Stimulated activated CD4-positive, alpha-beta T cell treated with anti-CD3 and anti-CD28 coated beads, TNF-alpha, amount 100 ng/mL, for 4 hours (primary cell): ENCODE data around the gene SIRPB2.

ENCODE experiments used
- DNase-seq, 3 experiments: peaks; one replicate each; pipeline ENCODE4 v3.0.0-alpha.2; 2020; ENCODE audit warnings: low read depth in 3 of 3

The SIRPB2 gene

GRCh38 chr20:1491281-1491840 is at the start of gene SIRPB2:
SIRPB2 (minus strand) TSS chr20:1491420; CDS start chr20:1491359, 61 bp downstream.
- DNase-seq = no peak

- no peak for DNase-seq
Observed at GRCh38 chr20:1539816-1540419, 48.7 kb upstream of the SIRPB2 start.

DNA sequence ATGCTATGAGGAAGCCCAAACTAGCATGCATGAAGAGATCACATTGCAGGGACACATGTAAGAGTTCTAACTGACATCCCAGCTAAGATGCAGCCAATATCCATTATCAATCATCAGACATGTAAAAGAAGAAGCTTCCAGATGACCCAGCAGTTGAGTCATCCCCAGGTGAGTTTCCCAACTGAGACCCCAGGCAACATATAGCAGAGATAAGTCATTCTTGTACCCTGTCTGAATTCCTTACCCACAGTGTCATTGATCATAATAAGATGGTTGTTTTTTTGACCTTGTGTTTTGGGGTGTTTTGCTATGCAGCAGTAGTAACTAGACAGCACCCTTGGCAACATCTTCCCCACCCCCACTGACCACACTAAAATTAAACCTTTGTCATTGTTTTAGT is 47.4 kb upstream of the SIRPB2 start:
- no peak for DNase-seq

- DNase-seq = no peak
Observed at GRCh38 chr20:1537731-1538058, 46.5 kb upstream of the SIRPB2 start.

GRCh38 chr20:1536893-1537730 is 45.9 kb upstream of the SIRPB2 start:
- no peak for DNase-seq

DNA sequence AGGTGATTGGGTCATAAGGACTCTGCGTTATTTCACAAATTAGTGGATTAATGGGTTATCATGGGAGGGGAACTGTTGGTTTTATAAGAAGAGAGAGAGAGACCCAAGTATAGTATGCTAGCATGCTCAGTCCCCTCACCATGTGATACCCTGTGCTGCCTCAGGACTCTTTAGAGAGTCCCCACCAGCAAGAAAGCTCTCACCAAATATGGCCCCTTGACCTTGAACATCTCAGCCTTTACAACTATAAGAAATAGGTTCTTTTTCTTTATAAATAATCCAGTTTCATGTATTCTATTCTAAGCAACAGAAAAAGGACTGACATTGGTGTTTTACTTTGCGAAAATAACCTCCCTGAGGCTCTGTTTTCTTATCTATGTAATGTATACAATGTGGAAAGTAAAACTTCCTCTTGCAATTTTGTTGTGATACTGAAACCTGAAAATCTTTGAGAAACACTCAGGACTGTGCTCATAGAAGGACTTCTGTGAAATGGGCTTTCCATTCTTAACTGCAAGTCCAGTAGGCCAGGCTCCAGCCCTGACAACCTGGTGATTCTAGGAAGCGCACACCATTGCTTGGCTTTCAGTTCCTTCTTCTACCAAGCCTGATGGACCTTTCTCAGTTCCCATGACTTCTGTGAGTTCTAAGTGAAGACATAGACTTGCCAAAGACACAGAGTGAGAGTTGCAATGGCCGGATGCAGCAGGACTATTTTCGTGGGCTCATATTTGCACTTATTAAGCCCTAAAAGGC is 44.4 kb upstream of the SIRPB2 start:
- no peak for DNase-seq

GRCh38 chr20:1534526-1534925 is 43.3 kb upstream of the SIRPB2 start:
- DNase-seq = no peak

DNA sequence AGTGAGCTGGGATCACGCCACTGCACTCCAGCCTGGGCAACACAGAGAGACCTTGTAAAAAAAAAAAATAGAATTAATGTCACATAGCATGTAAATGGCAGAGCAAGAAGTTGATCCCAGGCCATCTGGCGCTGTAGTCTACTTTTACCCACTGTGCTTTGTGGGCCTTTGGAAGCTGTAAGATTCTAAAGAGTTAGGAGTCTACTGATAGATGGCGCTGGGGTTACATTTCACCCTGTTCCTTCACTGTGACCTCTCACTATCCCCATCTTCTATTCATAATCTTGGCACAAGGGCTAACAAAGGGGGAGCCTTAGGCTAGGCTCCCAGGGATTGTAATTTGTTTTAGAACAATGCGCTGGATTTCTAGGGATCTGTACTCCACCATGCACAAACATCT is 41.8 kb upstream of the SIRPB2 start:
- no peak for DNase-seq

DNA sequence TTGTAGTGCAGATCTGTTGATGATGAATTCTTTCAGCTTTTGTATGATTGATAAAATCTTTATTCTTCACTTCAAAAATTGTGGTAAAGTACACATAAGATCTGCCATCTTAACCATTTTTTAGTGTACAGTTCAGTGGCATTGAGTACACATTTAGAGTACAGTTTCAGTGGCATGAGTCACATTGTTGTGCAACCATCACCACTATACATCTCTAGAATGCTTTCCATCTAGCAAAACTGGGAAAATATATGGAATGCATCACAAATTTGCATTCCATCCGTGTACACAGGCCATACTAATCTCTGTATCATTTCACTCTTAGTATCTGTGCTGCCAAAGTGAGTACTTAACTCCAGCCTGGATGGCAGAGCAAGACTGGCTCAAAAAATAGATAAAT is 37.6 kb upstream of the SIRPB2 start:
- DNase-seq = no peak

DNA sequence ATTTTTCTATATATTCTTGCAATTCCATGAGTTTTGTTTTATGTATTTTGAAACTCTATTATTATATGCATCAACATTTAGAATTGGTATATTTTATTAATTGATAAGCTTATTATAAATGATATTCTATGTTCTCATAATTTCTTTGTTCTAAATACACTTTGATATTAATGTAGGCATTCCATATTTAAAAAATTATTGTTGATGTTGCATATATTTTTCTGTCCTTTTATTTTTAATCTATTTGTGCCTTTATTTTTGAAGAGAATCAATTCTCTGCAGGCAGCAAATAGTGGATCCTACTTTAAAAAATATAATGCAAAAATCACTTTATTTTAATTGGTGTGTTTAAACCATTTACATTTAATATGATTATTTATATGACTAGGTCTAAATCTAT is 36.7 kb upstream of the SIRPB2 start:
- no peak for DNase-seq

DNA sequence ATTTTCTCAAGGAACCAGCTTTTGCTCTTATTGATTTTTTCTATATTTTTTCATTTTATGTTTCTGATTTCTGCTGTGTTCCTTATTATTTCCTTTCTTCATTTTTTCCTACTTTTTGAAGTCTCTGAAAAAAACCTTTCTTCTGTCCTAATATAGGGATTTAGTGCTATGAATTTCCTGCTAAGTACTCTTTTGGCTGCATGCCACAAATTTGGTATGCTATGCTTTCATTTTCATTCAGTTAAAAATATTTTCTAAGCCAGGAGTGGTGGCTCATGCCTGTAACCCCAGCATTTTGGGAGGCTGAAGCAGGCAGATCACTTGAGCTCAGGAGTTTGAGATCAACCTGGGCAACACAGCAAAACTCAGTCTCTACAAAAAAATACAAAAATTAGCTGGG is 35.7 kb upstream of the SIRPB2 start:
- DNase-seq = no peak

- no peak for DNase-seq
Observed at GRCh38 chr20:1526310-1526709, 35.1 kb upstream of the SIRPB2 start.

DNA sequence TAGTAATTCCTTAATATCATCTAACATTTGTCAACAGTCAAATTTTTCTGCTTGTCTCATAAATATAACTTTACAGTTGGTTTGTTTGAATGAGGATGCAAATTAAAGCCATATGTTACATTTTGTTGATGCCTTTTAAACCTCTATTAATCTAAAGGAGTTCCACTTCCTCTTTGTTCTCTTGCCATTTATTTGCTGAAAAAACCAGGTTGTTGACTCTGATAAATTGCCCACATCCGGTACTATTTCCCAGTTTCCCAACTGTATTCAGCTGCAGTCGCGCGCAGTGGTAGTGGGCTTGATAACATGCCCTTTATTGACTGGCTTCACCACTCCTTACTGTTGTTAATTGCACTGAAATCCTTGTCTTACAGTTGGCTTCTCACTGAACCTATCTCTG is 32.8 kb upstream of the SIRPB2 start:
- DNase-seq = no peak

GRCh38 chr20:1517010-1517409 is 25.8 kb upstream of the SIRPB2 start:
- DNase-seq = no peak

GRCh38 chr20:1513801-1514200 is 22.6 kb upstream of the SIRPB2 start:
- no peak for DNase-seq

- DNase-seq = no peak
Observed at GRCh38 chr20:1509237-1509636, 18.0 kb upstream of the SIRPB2 start.

GRCh38 chr20:1508574-1508973 is 17.4 kb upstream of the SIRPB2 start:
- DNase-seq = no peak

GRCh38 chr20:1507276-1507675 is 16.1 kb upstream of the SIRPB2 start:
- DNase-seq = no peak

DNA sequence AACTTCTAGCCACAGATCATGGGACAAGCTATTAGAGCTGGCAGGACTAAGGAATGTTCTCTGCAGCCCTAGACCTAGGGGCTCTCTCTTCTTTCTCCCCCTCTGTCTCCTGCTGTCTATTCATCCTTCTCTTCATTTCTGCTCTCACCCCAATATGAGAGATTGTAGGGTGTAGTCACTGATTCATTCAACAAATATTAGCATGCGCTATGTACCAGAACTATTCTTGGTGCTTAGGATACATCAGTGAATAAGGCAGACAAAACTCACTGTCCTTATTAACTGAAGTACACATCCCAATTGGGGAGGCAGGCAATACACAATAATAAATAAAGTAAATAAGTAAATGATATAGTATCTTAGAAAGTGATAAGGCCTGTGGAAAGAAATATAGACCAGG is 14.7 kb upstream of the SIRPB2 start:
- DNase-seq = no peak

GRCh38 chr20:1505361-1505760 is 14.1 kb upstream of the SIRPB2 start:
- no peak for DNase-seq

DNA sequence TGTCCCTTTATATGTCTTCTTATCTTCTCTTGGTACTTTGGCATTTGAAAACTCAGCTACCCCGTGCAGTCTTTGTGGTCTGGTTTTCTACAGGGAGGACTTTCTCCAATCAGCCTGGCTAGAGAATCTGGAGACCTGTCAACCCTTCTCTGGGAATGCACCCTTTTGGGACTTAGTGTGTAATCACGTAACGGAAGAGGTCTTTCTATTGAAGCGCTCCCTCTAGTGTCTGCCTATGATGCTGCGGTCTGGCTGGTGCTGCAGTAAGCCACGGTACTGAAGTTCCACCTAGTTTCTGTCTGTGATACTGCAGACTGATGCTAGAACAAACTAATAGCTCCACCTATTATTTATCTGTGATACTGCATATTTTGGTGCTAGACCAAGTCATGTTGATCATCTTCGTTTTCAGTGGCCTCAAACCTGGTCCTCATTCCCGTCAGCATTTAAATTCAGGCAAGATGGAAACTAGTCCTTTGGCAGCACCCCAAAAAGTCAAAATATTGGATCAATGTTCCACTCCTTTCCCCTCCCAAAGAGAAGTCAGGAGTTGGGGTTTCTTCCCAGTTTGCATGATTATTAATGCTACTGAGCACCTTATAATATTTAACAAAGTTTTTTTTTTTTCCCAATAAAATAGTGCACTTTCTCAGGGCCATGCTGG is 12.5 kb upstream of the SIRPB2 start:
- DNase-seq = peak; percentile 22 to 66 (median 61)

DNA sequence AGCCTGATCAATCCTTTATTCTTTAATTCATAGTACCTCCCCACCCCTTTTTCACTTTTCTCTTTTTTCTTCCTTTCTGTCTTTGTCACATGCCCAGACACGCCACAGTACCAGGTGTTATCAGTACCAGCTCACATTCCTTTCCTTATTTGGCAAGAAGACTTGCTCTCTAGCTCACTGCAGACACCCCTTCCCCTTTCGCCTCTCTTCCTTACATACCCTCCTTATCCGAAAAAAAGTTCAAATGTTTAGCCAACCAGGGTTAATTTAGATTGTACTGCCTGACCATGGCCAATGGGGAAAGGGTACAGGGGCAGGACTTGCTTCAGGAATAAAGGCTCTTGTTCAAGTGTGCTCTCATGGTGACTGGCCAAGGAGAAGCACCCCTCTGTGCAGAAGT is 9.3 kb upstream of the SIRPB2 start:
- no peak for DNase-seq
